ENCODE measurements around the gene CALR.
A peak's percentile ranks its signal among the peaks of the same experiment; 100 is the strongest.
"Not testable (repeated sequence)": the region's sequence is repeated elsewhere in the genome, so short reads cannot be mapped to it uniquely, and the experiment has no call there.

The CALR gene
- total RNA-seq = 594 to 606 reads per million in 2 donors

DNA sequence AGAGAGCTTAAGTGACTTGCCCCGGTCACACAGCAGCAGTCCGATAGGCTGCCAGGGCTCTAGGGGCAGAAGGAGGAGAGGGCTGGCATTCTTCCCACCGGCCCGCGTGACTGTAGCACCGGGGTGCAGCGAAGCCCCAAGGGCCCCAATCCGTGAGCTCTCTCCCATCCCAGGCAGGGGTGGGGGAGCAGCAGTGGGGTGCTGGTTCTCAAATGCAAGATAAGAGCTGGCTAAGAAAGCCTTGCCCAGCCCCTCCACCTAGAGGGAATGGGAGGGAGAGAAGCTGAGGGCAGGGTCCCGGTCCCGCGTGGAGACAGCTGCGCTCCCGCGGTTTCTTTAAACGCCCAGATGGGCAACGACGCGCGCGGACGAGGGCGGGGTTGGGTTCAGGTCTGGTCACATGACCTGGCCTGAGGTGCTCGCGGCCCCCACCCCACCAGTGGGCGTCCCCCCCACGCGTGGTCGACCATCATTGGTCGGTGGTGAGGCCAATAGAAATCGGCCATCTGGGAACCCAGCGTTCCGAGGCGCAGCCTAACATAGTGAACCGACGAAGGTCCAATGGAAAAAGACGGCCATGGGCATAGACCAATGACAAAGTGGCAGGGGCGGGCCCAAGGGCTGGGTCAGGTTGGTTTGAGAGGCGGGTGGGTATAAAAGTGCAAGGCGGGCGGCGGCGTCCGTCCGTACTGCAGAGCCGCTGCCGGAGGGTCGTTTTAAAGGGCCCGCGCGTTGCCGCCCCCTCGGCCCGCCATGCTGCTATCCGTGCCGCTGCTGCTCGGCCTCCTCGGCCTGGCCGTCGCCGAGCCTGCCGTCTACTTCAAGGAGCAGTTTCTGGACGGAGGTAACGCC is at the start of gene CALR:
CALR (plus strand) TSS at position 683 of the 852 bp plus-strand sequence; CDS start at position 754, 71 bp downstream.
- DNase-seq = peak; percentile 90 to 100 (median 99)

DNA sequence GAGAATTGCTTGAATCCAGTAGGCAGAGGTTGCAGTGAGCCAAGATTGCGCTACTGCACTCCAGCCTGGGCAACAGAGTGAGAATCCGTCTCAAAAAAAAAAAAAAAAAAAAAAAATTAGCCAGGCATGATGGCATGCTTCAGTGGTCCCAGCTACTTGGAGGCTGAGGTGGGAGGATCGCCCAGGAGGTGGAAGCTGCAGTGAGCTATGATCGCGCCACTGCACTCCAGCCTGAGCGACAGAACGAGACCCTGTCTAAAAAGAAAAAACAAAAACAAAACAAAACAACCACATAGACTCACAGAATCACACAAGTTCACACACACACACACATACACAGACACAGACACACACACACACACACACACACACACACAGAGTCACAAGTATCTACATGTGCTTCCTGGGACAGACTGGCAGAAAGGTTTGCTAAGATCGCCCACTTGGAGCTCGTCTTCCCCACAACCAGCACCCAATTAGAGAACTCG is 48.1 kb upstream of the CALR start:
- not testable (repeated sequence) for DNase-seq

DNA sequence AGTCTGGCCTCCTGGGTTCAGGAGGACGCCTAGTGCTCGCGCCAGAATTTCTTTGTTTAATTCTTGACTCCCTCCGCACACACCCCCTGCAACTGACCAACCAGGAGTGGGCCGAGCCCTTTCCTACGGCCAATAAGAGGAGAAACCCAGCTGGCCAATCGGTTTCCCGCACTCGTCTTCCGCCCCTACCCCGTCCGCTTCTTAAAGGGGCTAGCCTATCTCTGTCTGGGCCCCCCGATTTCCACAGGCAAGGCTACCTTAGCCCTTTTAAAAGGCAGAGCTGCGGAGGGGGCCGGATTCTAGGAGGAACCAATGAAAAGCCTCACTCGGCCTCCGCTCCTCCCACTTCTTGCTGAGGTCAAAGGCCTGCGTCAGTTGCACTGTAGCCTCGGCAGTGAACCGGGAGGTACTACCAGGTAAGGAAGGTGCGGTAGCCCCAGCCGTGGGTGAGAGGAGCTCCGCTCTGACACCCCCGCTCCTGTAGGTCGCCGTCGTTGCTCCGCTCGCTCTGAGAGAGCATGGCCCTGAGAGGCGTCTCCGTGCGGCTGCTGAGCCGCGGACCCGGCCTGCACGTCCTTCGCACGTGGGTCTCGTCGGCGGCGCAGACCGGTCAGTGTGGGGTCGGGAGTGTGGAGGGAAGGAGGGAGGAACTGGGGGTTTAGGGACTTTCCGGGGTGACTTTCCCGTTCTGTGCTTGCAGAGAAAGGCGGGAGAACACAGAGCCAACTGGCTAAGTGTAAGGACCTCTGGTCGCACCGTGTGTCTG is 47.4 kb upstream of the CALR start, which contains the start of gene GCDH:
GCDH (plus strand) TSS at position 374 of the 766 bp plus-strand sequence; CDS start at position 519, 145 bp downstream.
- DNase-seq = peak; percentile 82 to 99 (median 95)

DNA sequence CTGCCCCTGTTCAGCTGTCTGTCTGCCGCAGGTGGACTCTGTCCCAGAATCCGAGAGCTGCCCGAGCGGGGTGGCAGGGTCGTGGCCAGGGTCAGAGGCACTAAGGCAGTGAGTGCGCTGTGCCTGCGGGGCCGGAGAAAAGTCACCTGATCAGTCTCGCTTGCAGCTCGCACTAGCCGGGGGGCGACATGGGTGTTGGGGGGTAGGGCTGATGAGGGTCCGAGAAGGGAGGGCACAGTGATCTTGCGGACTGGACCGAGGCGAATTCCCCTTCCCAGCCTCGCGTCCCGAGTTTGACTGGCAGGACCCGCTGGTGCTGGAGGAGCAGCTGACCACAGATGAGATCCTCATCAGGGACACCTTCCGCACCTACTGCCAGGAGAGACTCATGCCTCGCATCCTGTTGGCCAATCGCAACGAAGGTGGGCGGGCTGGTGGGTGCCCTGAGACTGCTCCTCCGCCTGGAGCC is 46.8 kb upstream of the CALR start:
- no peak for DNase-seq

DNA sequence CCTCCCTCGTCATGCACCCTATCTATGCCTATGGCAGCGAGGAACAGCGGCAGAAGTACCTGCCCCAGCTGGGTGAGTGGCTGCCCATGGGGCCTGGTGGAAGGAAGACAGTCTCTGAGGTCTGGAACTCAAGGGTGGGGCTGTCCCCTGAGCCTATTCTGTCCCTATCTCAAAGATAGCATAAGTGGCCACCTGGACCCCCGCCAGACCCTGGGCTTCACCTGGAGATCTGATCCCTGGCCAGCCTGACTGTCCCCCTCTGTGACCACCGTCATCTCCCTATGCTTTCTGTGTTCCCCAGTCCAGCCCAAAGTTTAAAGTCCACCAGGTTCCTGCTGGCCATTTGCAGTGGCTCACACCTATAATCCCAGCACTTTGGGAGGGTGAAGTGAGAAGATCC is 44.8 kb upstream of the CALR start:
- DNase-seq = no peak

DNA sequence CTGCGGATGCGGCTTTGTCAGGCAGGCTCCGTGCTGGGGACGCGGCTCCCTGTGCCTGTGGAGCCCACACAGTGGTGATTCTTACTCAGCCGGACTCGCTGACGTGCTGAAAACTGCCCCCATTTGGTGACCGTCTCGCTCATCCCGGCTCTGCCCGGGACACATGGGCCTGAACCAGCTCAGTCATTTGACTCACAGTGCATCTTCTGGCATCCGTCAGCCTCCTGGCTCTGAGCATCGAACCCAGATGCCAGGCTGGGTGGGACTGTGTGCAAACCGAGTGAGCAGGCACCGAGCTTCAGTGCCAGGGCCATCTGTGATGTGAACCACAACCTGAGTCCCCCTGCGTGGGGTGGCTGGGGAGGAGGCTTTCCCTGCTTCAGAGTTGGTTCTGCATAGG is 41.9 kb upstream of the CALR start:
- DNase-seq = no peak

DNA sequence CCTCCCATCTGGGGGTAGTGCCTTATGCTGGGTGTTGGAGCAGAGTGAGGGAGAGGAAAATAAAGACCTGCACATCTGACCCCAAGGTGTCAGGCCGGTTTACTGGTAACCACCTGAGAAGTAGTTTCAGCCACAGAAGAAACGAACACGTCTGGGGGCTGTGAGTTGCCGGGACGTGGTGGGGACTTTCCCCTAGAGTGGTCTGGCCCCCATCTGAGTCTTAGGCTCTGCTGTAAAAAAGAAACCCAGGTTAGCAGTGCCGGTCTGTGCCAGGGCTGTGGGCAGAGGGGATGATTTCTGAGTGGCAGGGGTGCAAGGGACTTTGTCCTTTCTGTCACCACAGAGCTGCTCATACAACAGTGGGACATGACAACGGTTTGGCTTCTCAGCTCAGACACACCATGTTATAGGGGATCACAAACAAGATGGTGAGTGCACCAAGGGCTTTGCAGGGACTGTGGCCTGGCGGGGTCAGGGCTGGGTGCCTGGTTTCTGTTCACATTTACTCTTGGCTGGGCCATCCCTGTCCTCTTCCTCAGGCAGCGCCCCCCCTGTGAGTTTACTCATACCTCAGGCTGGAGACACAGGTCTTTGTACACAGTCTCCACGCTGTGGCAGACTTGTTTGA is 38.4 kb upstream of the CALR start:
- peak in 1 of 5 experiments; percentile 67 for DNase-seq

DNA sequence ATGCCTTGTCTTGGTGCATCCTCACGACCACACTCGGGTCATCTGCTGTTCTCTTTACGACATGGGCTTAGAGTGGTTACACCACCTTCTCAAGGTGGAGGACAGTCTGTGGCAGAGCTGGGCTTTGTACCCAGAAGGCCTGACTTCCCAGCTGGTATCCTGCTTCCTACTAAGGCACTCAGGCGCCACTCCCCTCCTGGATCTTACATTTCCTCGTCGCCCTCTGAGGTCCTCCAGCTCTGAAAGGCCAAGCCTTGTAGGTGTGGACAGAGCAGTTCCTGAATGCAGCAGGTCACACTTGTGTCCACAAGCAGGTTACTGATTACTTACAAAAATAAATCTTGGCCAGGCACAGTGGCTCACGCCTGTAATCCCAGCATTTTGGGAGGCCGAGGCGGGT is 31.2 kb upstream of the CALR start:
- no peak for DNase-seq

DNA sequence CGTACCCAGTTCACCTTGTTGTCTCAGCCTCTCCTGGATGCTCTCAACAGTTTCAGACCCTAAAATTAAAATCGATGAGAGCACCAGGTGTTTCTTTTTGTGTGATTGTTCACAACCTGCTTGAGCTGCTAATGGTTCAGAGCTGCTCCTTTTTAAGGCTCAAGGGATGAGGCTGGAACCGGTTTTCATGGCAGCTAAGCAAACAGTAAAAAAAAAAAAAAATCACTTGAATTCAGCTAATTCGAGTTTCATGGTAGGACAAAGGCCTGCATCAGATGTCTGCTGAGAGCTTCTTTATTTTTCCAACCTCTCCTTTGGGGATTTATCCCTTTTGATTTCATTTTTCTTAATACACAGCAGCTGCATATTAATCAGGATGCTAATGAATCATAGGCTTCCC is 25.8 kb upstream of the CALR start:
- DNase-seq = no peak

DNA sequence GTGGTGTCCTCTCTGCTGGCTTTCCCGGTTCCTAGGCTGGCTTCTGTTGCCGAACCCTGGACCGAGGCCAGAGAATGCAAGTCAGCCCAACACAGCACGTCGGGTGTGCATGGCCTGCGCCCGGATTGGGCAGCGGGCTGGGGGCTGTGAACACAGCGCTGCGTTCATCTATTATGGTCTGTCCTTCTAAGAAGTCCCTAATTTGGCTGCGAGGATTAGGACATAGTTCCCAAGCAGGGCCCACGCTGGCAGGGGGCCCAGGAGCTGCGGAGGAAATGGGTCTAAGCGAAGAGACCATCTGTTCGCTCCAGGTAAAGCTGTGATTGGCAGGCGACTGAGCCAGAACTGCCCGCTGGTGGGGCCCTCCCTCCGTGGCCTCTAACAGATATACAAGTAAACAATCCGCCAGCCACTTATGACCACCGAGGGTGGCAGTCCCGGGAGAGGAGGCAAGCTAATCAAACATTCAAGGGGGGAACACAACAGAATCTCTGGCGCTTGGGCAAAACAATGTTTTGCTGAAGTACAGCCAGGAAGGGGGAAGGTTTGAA is 25.3 kb upstream of the CALR start:
- no peak for DNase-seq

DNA sequence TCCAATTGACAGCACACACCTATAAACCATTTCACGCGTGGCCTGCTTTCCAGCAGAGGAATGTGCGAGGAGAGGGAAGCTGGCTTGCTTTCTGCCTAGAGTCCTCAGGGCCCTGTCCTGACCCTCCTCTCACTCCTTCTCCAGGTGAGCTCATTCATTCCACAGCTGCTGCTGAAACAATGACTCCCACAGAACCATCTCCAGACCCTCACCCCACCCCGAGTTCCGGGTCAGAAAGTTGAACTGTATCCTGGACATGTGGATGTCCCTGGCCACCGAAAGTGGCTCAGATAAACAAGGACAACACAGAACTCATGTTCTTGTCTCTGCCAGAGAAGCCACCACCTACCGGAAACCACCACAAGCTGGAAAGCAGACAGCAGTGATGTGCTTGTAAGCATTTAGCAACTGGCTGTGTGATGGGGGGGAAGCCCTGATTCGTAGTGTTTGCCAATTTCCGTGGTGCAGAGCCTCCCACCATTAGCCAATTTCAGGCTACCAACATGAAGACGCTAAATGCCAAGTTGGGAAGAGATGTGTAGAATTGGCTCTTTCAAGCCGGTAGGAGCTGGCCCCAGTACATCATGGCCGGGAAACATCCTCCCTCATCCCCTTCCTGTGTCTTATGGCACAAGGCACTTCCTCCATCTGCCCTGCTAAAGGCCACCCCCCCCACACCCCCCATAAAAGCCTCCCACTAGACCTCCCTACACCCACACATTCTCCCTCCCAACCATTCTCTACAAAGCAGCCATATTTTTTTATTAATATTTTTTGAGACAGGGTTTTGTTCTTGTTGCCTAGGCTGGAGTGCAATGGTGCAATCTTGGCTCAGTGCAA is 24.3 kb upstream of the CALR start:
- peak in 3 of 5 experiments; percentile 24 to 89 (median 39) for DNase-seq

DNA sequence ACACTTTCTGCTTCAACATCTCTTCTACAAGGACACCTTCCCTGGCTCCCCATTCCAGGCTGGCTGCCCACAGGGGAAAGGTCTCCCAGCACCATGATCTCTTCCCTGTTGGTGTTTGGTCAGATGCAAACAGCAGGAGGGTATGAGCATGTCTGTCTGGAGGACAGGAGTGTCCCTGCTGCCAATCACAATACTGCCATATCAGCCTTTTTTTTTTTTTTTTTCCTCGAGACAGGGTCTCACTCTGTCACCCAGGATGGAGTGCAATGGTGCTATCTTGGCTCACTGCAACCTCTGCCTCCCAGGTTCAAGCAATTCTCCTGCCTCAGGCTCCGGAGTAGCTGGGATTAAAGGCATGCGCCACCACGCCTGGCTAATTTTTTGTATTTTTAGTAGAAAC is 22.5 kb upstream of the CALR start:
- DNase-seq = not testable (repeated sequence)

DNA sequence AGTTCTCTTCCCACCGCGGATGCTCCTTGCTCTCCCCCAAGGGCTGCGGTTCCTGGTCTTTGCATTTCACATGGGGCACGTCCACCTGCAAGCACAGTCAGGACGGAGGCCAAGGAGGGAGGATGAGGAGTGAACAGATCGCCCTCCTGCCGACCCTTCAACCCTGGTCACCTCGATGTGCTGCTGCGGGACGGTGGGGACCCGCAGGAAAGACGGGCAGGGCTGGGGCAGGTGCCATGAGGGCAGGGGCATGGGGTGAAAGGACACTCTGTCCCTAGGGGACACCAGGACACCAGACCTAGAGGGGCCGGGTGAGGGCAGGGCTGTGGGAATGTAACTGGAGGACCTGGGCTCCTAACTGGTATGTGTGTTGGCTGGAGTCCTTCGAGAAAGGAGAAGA is 20.2 kb upstream of the CALR start:
- DNase-seq = no peak

DNA sequence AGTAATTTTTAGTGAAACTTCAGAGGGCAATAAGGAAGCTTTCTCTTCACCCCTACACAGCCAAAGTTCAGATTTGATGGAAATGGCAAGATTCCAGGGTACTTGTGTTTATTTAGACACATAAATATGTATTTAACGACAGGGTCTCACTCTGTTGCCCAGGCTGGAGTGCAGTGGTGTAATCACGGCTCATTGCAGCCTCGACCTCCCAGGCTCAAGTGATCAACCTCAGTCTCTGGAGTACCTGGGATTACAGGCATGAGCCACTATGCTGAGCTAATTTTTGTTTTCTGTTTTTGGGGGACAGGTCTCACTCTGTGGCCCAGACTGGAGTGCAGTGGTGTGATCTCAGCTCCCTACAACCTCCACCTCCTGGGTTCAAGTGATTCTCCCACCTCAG is 17.4 kb upstream of the CALR start:
- DNase-seq = no peak

DNA sequence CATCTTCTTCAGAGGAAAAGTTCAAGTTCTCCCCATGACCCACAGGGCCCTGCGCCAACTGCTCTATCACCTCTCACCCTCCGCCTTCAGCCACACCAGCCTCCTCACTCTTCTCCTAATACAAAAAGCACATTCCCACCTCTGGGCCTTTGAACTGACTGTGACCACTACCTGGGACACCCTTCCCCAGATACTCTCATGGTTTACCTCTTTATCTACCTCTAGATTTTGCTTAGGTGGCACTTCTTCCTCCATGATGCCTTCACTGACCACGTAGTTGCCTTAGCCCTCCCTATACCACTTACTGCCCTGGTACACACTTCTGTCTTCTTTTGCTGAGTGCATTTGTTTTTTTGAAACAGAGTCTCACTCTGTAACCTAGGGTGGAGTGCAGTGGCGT is 15.4 kb upstream of the CALR start:
- DNase-seq = no peak

DNA sequence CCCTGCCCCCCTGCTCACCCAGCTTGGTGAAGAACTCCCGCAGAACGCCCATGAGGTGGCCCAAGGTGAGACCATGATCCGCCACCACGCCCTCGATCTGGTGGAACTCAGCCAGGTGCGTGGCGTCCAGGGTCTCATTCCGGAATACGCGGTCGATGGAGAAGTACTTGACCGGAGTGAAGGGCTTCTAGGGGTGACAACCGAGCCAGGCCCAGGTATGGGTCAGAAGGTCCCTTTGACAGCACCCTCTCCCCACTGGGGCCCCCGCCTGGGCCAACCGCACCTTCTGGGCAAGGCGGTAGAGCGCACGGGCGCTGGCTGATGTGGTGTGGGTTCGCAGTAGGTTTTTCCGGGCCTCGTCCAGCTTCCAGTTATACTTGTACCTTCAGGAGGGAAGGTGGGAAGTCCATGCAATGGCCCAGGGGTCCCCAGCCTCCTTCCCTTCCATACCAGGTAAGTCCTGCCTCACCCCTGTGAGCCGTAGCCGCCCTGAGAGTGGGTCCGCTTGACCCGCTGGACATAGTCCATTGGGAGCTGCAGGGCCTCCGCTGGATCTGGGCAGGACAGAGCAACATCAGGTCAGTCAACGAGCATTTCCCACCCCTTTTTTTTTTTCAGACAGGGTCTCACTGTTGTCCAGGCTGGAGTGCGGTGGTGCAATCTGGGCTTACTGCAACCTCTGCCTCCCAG is 13.6 kb upstream of the CALR start:
- DNase-seq = no peak

DNA sequence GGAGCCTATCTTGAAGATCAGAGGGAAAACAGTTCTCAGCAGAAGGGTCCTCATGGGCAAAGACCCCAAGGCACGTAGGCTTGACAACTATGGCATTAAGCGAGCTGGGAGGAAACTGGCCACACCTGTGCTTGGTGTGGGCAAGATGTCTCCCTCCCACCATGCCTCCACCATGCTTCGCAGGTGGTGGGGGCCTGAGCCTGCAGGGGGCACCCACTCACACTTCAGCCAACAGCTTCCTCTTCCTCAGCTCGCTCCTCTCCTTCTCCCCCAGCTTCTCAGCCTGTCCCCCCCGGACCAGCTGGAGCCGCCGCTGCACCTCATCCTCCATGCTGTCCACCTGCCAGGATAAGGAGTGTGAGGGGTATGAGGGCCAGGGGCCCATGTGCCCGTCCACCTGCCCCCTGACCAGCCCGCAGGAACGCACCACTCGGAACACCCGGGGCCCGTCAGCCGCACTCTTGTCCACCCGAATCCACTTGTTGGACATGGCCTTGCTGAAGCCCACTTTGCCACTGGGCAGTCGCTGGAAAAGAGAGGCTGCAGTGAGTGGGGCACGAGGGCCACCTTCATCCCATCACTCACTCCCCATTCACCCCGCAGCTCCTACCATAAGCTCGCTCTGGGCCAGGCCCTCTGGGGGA is 8.3 kb upstream of the CALR start:
- DNase-seq = no peak

DNA sequence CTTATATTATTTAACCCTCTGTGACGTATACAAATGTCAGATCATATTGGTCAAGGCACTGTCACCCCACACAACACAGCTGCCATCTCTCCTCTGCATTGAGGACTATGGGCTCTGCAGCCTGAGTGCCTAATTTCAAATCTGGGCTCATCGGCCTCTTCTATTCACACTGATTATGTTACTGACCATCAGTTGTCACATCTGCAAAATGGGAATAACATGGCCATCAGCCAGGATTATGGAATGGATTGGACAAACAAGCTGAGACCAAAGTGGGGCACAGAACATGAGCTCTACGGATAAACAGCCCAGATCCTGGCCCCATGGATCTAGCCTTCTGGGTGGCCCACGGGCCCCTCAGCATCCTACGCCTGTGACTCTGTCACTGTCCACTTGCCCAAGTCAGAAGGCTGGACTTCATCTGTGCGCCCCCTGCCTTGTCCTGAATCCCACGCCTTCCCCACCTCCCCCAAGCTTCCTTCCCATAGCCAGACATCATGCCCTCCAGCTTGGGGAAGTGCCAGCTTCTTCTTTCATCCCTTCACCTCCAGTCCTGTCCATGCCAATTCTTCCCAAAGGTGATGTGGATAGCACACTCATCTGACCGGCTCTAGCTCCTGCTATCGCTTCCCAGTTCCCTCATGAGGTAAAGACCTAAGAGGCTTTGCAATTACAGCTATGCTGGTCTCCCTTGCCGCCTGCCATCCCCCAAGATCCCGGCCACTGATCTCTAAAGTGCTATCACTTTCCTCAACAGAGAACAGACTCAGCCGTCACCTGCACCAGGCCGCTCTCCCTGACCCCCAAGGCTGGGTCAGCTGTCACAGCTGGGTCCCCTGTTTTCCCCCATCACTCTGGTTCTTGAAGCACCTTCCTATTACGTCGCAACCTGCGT is 5.8 kb upstream of the CALR start:
- DNase-seq = no peak

All from T-helper 2 cell (primary cell).